ENCODE results near the gene EIF4E3. TPM values are rescaled to one million over a fixed set of nuclear protein-coding genes. Genes with fewer than 3 reads are reported as not detected.

Gene EIF4E3
- total RNA-seq, 1 donor from 2014 or later: 25.3 TPM

GRCh38 chr3:71708476-71709105 is 16.6 kb downstream of the EIF4E3 start:
- intact Hi-C loops (cut with DNase I): no loop called here
- no peak for TF ChIP-seq POLR2A (IDR thresholded peaks at IDR 0.05)
- TF ChIP-seq POLR2AphosphoS5 (IDR thresholded peaks at IDR 0.05; ENCODE audit: insufficient read depth in 1 of 2, low read depth in 1 of 2): no peak
- no peak for TF ChIP-seq CTCF (IDR thresholded peaks at IDR 0.05)
- Histone ChIP-seq H3K4me1 (peaks cover 12% of the 10 kb centered on the region), H3K4me3 (no peak overlapping the region), H3K36me3 (peaks cover 0 to 7% of the 10 kb centered on the region in 2 donors), H3K9me3 (no peaks in the 10 kb centered on the region), H3K27ac (no peak overlapping the region), H3K27me3 (no peaks in the 10 kb centered on the region)
- no peak for DNase-seq (ENCODE audit: extremely low spot score in 2 of 2)

- Histone ChIP-seq H3K36me3 (peaks cover 0 to 7% of the 10 kb centered on the region in 2 donors), H3K4me3 (no peak overlapping the region), H3K4me1 (peaks cover 12% of the 10 kb centered on the region), H3K27me3 (no peaks in the 10 kb centered on the region), H3K27ac (no peak overlapping the region), H3K9me3 (no peaks in the 10 kb centered on the region)
- no peak for TF ChIP-seq POLR2AphosphoS5 (IDR thresholded peaks at IDR 0.05; ENCODE audit: insufficient read depth in 1 of 2, low read depth in 1 of 2)
- TF ChIP-seq CTCF (IDR thresholded peaks at IDR 0.05): no peak
- TF ChIP-seq POLR2A (IDR thresholded peaks at IDR 0.05): no peak
- intact Hi-C loops (cut with DNase I): no loop called here
- DNase-seq (ENCODE audit: extremely low spot score in 2 of 2): no peak
These were observed 17.6 kb downstream of the EIF4E3 start for GRCh38 chr3:71707595-71707994.

DNA sequence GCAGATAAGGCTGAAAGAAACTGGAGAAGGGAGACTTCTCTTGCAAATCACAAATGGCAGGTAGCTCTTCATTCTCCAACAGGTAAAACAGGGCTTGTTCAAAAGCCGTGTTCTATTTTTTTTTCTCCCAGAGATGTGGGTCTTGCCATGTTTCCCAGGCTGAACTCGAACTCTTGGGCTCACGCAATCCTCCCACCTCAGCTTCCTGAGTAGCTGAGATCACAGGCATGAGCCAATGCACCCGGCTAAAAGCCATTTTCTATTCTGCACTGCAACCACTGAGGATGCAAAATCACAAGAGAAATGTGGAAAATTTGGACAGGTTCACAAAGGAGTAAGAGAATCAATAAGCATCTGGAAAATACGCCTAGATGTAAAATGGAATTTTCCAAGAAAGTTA is 19.5 kb downstream of the EIF4E3 start:
- no peak for DNase-seq (ENCODE audit: extremely low spot score in 2 of 2)
- intact Hi-C loops (cut with DNase I): no loop called here
- no peak overlapping the region for H3K27ac ChIP-seq
- peaks cover 8% of the 10 kb centered on the region for H3K4me1 ChIP-seq
- peaks cover 0 to 7% of the 10 kb centered on the region in 2 donors for H3K36me3 ChIP-seq
- H3K9me3 ChIP-seq: no peaks in the 10 kb centered on the region
- TF ChIP-seq CTCF (IDR thresholded peaks at IDR 0.05): no peak
- no peak for TF ChIP-seq POLR2A (IDR thresholded peaks at IDR 0.05)
- TF ChIP-seq POLR2AphosphoS5 (IDR thresholded peaks at IDR 0.05; ENCODE audit: insufficient read depth in 1 of 2, low read depth in 1 of 2): no peak
- no peak overlapping the region for H3K4me3 ChIP-seq
- no peaks in the 10 kb centered on the region for H3K27me3 ChIP-seq

DNA sequence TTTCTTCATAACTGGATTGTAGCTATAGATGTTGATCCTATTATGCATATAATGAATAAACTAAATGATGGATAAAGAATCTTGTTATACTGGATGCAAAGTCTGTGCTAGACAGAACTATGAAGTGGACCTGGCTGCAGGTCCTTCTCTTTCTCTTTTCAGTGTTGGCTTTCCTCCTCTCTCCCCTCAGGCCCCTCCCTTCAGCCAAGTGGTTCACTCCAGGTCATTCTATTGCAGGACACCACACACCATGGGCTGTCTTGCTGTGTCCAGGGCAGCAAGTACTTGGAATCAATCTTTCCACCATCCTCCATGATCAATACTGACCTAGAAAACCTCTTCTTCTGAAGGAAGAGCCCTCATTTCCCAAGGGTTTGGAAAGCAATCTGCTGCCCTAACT is 20.3 kb downstream of the EIF4E3 start:
- intact Hi-C loops (cut with DNase I): no loop called here
- TF ChIP-seq POLR2AphosphoS5 (IDR thresholded peaks at IDR 0.05; ENCODE audit: insufficient read depth in 1 of 2, low read depth in 1 of 2): no peak
- no peak for TF ChIP-seq CTCF (IDR thresholded peaks at IDR 0.05)
- TF ChIP-seq POLR2A (IDR thresholded peaks at IDR 0.05): no peak
- peaks cover 0 to 7% of the 10 kb centered on the region in 2 donors for H3K36me3 ChIP-seq
- H3K27me3 ChIP-seq: no peaks in the 10 kb centered on the region
- H3K9me3 ChIP-seq: no peaks in the 10 kb centered on the region
- H3K4me1 ChIP-seq: peaks cover 8% of the 10 kb centered on the region
- H3K27ac ChIP-seq: no peak overlapping the region
- H3K4me3 ChIP-seq: no peak overlapping the region
- DNase-seq (ENCODE audit: extremely low spot score in 2 of 2): no peak

GRCh38 chr3:71703797-71704196 is 21.4 kb downstream of the EIF4E3 start:
- no peak for TF ChIP-seq POLR2AphosphoS5 (IDR thresholded peaks at IDR 0.05; ENCODE audit: insufficient read depth in 1 of 2, low read depth in 1 of 2)
- TF ChIP-seq POLR2A (IDR thresholded peaks at IDR 0.05): no peak
- no peak for TF ChIP-seq CTCF (IDR thresholded peaks at IDR 0.05)
- Histone ChIP-seq H3K36me3 (no peaks in the 10 kb centered on the region), H3K27me3 (no peaks in the 10 kb centered on the region), H3K4me3 (no peak overlapping the region), H3K27ac (no peak overlapping the region), H3K9me3 (no peaks in the 10 kb centered on the region), H3K4me1 (peaks cover 8% of the 10 kb centered on the region)
- intact Hi-C loops (cut with DNase I): no loop called here
- DNase-seq (ENCODE audit: extremely low spot score in 2 of 2): no peak
